NB4 (cell line): Measurements from ENCODE around the gene CSTF3.

Experiments
- CTCF ChIP-seq: IDR thresholded peaks from one replicate; pipeline ENCODE4 v1.5.1; 2012; ENCODE audit warnings: low read depth, low read length
- MYC ChIP-seq: IDR thresholded peaks from 2 replicates; pipeline ENCODE4 v1.6.1; 2011; ENCODE audit warnings: low read depth, low read length
- POLR2A ChIP-seq: IDR thresholded peaks from 2 replicates; pipeline ENCODE4 v1.6.1; 2011; ENCODE audit warnings: mild to moderate bottlenecking; ENCODE audit not compliant: insufficient read length; ENCODE audit errors: extremely low read depth
- TF ChIP-seq, protein P1 (sequence below): IDR thresholded peaks from 2 replicates; pipeline ENCODE4 v1.6.1; 2011; ENCODE audit warnings: low read depth, low read length

- TF ChIP-seq POLR2A (no peak), CTCF (no peak), MYC (no peak)
- TF ChIP-seq, protein P1, sequence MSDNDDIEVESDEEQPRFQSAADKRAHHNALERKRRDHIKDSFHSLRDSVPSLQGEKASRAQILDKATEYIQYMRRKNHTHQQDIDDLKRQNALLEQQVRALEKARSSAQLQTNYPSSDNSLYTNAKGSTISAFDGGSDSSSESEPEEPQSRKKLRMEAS = no peak
These were observed 46.9 kb upstream of the CSTF3 start for GRCh38 chr11:33208150-33208549.
